HFFc6 (cell line): ENCODE results near the gene MINDY2. TPM values are rescaled to one million over a fixed set of nuclear protein-coding genes. Genes with fewer than 3 reads are reported as not detected.
A peak's percentile ranks its signal among the peaks of the same experiment; 100 is the strongest.

Experiments used
- DNase-seq: peaks from one replicate; pipeline ENCODE4 v3.0.0-alpha.2; 2018
- H3K27ac Mint-ChIP-seq: 2 replicates; pipeline ENCODE4 v1.8.0; 2020; ENCODE audit warnings: mild to moderate bottlenecking, mixed read lengths
- H3K27me3 Mint-ChIP-seq: 2 replicates; pipeline ENCODE4 v1.8.0; 2021; ENCODE audit warnings: mild to moderate bottlenecking, moderate library complexity, mixed read lengths; ENCODE audit not compliant: insufficient read depth
- H3K36me3 Mint-ChIP-seq: 2 replicates; pipeline ENCODE4 v1.8.0; 2021; ENCODE audit warnings: low read depth, mixed read lengths
- H3K4me1 Mint-ChIP-seq: 2 replicates; pipeline ENCODE4 v1.8.0; 2020; ENCODE audit warnings: low read depth, mixed read lengths
- H3K4me3 Mint-ChIP-seq: 2 replicates; pipeline ENCODE4 v1.8.0; 2020; ENCODE audit warnings: mild to moderate bottlenecking, moderate library complexity, mixed read lengths
- H3K9me3 Mint-ChIP-seq: 2 replicates; pipeline ENCODE4 v1.8.0; 2020; ENCODE audit warnings: mild to moderate bottlenecking, mixed read lengths
- CTCF ChIP-seq: fragments of 200-600 bp; sonication (generic); IDR thresholded peaks from 2 replicates; pipeline ENCODE4 v1.5.0; 2021; ENCODE audit warnings: antibody characterized with exemption, mild to moderate bottlenecking
- total RNA-seq, 6 experiments: library from RNA; stranded (reverse); fragmentation: NEBNext Ultra II Directional; extraction: Animal tissue kit (Norgen Biotek cat#: 25700); gene quantifications; 2 replicates in 1 of 6; 3 replicates in 5 of 6; pipeline ENCODE4 v1.2.3, GENCODE V29; 2021

The MINDY2 gene
- total RNA-seq, 6 experiments from 2014 or later: 27.9 to 35.7 (median 29.9) TPM

- no peak overlapping the region for H3K4me3 Mint-ChIP-seq
- no peaks in the 10 kb centered on the region; the same call in 1 of the 2 replicates for H3K27me3 Mint-ChIP-seq
- H3K36me3 Mint-ChIP-seq: no peaks in the 10 kb centered on the region
- peak; percentile 25 for DNase-seq
- no peak for TF ChIP-seq CTCF
- peaks cover 12% of the 10 kb centered on the region for H3K4me1 Mint-ChIP-seq
- no peaks in the 10 kb centered on the region for H3K9me3 Mint-ChIP-seq
- H3K27ac Mint-ChIP-seq: no peak overlapping the region
These were observed 99.3 kb downstream of the MINDY2 start for GRCh38 chr15:58870451-58870850.

- Mint-ChIP-seq H3K27me3 (no peaks in the 10 kb centered on the region), H3K27ac (no peak overlapping the region), H3K36me3 (peaks cover 20% of the 10 kb centered on the region), H3K4me1 (peaks cover 12% of the 10 kb centered on the region), H3K9me3 (no peaks in the 10 kb centered on the region), H3K4me3 (no peak overlapping the region)
- peak; percentile 60 for DNase-seq
- no peak for TF ChIP-seq CTCF
These were observed 102.2 kb downstream of the MINDY2 start for GRCh38 chr15:58873267-58873666.

- Mint-ChIP-seq H3K36me3 (peaks cover 36% of the 10 kb centered on the region), H3K27ac (no peak overlapping the region), H3K27me3 (no peaks in the 10 kb centered on the region; the same call in 1 of the 2 replicates), H3K4me3 (no peak overlapping the region), H3K4me1 (peaks cover 12% of the 10 kb centered on the region), H3K9me3 (no peaks in the 10 kb centered on the region)
- DNase-seq: no peak
- no peak for TF ChIP-seq CTCF
These were observed 104.2 kb downstream of the MINDY2 start for GRCh38 chr15:58875343-58875742.

DNA sequence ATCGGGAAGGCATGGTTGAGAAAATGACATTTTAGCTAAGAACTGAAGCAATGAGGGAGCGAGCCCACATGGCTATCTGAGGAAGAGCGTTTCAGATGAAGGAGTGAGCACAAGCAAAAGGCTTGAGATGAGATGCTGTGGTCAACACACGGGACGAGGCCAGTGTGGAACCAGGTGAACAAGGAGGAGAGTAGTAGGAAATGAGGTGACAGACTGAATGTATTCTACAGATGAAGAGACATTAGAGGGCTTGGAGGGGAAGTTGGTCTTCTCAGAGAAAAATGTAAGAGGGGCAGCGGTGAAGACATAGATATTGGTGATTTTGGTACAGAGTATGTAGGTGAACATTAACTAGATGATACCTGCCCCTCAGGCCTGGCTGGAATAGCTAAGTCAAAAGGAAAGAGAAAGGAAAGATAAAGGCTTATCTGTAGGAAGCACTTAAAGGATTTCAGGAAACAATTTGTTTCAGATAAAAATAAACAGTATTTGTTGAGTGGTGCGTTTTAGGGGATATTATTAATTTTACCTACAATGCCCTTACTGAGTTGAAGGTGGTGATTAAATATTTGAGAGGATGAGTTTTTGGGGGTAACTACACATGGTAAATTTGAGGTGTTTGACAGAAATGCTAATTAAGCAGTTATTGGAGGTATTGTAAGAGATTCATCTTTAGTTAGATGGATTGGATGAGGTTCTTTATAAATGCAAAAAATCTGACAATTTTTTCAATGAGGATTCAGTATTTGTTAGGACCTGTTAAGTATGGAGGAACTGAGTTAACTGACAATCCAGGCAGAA lies 105.4 kb downstream of the MINDY2 start:
- Mint-ChIP-seq H3K36me3 (peaks cover 44% of the 10 kb centered on the region), H3K9me3 (no peaks in the 10 kb centered on the region), H3K4me3 (no peak overlapping the region), H3K27ac (no peak overlapping the region), H3K27me3 (no peaks in the 10 kb centered on the region; the same call in 1 of the 2 replicates), H3K4me1 (peaks cover 12% of the 10 kb centered on the region)
- no peak for DNase-seq
- no peak for TF ChIP-seq CTCF

- Mint-ChIP-seq H3K4me1 (peaks cover 11% of the 10 kb centered on the region), H3K4me3 (no peak overlapping the region), H3K36me3 (peaks cover 55% of the 10 kb centered on the region), H3K27ac (no peak overlapping the region), H3K9me3 (no peaks in the 10 kb centered on the region), H3K27me3 (no peaks in the 10 kb centered on the region; the same call in 1 of the 2 replicates)
- no peak for DNase-seq
- TF ChIP-seq CTCF: no peak
These were observed 107.1 kb downstream of the MINDY2 start for GRCh38 chr15:58877999-58878825.
